Stimulated activated CD4-positive, alpha-beta T cell treated with anti-CD3 and anti-CD28 coated beads, Interleukin-12 subunit alpha, Interleukin-12 subunit beta, amount 100 ng/mL, for 48 hours (primary cell): Measurements from ENCODE around the gene CASP7.

Source experiments
- DNase-seq, 3 donors: peaks; one replicate each; pipeline ENCODE4 v3.0.0-alpha.2; 2020; ENCODE audit warnings: low read depth in 2 of 3, low spot score in 1 of 3

Gene CASP7

GRCh38 chr10:113665806-113666354 lies 13.8 kb upstream of the CASP7 start:
- no peak for DNase-seq

- DNase-seq: no peak
Measured at GRCh38 chr10:113666682-113667252, 12.9 kb upstream of the CASP7 start.

- DNase-seq: peak in 2 of 3 donors; percentile 11 to 22
Measured at GRCh38 chr10:113680190-113681111, 739 bp downstream of the CASP7 start.

GRCh38 chr10:113681533-113682470 lies 2.1 kb downstream of the CASP7 start:
- DNase-seq: peak in 2 of 3 donors; percentile 15 to 43

- no peak for DNase-seq
Measured at GRCh38 chr10:113683300-113683699, 3.6 kb downstream of the CASP7 start.

- DNase-seq: no peak
Measured at GRCh38 chr10:113686028-113686427, 6.3 kb downstream of the CASP7 start.

- DNase-seq: no peak
Measured at GRCh38 chr10:113687037-113687436, 7.3 kb downstream of the CASP7 start.

- DNase-seq: no peak
Measured at GRCh38 chr10:113689057-113689456, 9.3 kb downstream of the CASP7 start.

- no peak for DNase-seq
Measured at GRCh38 chr10:113689574-113689973, 9.9 kb downstream of the CASP7 start.

- no peak for DNase-seq
Measured at GRCh38 chr10:113690749-113691148, 11.0 kb downstream of the CASP7 start.

- no peak for DNase-seq
Measured at GRCh38 chr10:113691381-113691780, 11.7 kb downstream of the CASP7 start.

GRCh38 chr10:113692271-113692670 lies 12.6 kb downstream of the CASP7 start:
- DNase-seq: no peak

GRCh38 chr10:113693348-113693747 lies 13.6 kb downstream of the CASP7 start:
- DNase-seq: no peak

GRCh38 chr10:113695691-113696090 lies 16.0 kb downstream of the CASP7 start:
- no peak for DNase-seq

GRCh38 chr10:113697595-113697994 lies 17.9 kb downstream of the CASP7 start:
- DNase-seq: no peak

GRCh38 chr10:113704637-113705343 lies 25.1 kb downstream of the CASP7 start:
- no peak for DNase-seq

GRCh38 chr10:113705344-113705652 lies 25.6 kb downstream of the CASP7 start:
- no peak for DNase-seq

GRCh38 chr10:113706623-113707022 lies 26.9 kb downstream of the CASP7 start:
- DNase-seq: no peak

GRCh38 chr10:113708640-113709039 lies 28.9 kb downstream of the CASP7 start:
- no peak for DNase-seq

GRCh38 chr10:113709221-113709838 lies 29.6 kb downstream of the CASP7 start:
- DNase-seq: no peak
